ENCODE measurements around the gene AOAH.

The AOAH gene

DNA sequence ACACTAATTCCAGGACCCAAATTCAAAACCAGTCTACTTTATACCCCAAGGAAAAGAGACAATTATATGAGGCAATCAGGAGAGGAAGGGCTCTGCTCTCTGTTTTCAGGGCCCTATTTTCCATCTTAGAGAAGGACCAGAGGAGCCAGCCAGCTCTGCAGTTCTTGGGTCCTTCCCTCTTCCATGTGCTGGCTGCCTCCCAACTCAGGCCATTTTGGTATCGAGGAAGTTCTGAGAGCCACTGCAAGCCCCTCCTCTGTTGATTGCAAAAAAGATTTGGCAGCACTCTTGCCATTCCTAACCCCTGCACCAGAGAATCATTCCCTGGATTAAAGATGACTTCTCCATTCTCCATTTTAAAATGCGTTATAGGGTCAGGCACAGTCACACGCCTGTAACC, 151.2 kb downstream of the AOAH start:
- TF ChIP-seq, protein P1, sequence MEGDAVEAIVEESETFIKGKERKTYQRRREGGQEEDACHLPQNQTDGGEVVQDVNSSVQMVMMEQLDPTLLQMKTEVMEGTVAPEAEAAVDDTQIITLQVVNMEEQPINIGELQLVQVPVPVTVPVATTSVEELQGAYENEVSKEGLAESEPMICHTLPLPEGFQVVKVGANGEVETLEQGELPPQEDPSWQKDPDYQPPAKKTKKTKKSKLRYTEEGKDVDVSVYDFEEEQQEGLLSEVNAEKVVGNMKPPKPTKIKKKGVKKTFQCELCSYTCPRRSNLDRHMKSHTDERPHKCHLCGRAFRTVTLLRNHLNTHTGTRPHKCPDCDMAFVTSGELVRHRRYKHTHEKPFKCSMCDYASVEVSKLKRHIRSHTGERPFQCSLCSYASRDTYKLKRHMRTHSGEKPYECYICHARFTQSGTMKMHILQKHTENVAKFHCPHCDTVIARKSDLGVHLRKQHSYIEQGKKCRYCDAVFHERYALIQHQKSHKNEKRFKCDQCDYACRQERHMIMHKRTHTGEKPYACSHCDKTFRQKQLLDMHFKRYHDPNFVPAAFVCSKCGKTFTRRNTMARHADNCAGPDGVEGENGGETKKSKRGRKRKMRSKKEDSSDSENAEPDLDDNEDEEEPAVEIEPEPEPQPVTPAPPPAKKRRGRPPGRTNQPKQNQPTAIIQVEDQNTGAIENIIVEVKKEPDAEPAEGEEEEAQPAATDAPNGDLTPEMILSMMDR (conservative IDR thresholded peaks at IDR 0.05; ENCODE audit: low read length), result no peak
- H3K4me3 ChIP-seq (ENCODE audit: low read length), result no peak overlapping the region
- DNase-seq (ENCODE audit: low read depth), result no peak

DNA sequence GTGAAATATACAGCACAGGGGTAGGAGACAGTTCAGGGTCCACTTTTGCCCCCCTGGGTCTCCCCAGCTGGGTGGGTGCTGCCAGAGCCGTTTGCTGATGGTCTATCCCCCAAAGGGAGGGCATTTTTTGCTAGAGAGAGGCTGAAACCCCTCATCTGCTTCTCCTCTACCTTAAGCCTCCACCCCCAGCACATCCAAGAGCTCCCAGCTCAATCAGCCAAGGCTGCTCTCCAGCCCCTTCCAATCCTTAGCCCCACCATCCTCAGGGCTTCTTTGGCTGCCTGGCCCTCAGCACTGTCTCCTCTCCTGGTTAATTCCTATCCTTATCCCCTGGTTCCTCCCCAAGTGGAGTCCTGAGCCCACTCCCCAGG, 153.1 kb downstream of the AOAH start:
- TF ChIP-seq, protein P1 (conservative IDR thresholded peaks at IDR 0.05; ENCODE audit: low read length), result no peak
- no peak for DNase-seq (ENCODE audit: low read depth)
- no peak overlapping the region for H3K4me3 ChIP-seq (ENCODE audit: low read length)

DNA sequence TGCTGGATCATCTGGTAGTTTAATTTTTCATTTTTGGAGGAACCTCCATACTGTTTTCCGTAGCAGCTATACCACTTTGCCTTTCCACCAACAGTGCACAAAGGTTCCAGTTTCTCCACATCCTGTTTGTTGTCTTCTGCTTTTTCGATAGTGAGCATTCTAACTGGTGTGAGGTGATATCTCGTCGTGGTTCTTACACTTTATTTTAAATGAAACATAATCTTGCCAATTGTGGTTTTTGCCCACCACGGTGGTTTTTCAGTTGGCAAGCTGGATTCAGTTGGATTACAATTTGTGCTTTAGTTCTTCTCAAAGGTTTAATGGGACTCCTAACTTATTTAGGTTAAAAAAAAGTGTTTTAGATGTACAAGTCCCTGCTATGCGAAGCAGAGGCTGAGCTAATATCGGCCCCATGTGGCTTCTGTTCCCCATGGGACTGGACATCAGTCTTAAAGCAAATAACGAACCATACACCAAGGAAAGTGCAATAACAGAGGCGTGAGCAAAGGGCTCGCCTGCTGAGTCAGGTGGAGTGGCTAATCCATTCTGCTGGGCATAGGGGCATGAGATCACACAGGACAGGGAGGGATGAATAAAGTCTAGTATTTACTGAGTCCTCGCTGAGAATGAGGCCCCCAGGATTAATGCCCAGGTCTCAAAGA, 153.6 kb downstream of the AOAH start:
- no peak for DNase-seq (ENCODE audit: low read depth)
- H3K4me3 ChIP-seq (ENCODE audit: low read length), result no peak overlapping the region
- TF ChIP-seq, protein P1 (conservative IDR thresholded peaks at IDR 0.05; ENCODE audit: low read length), result no peak

DNA sequence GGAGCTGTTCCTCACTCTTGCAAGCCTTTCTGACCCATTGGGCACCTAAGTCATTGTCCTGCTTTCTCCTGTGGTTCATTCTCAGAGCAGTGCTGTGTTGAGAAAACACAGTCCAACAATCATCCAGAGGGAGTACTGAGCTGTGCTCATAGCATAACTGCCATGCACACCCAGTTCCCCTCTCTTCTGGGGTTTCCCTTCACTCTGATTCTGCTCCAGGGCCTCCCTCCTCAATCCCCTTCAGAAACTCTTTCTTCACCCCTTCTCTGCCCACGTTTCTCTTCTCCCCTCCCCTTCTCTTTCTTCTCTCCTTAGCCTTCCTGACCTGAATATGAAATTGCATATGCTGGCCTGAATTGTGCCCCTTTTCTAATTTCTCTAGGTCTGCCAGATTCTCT, 155.8 kb downstream of the AOAH start:
- TF ChIP-seq, protein P1 (conservative IDR thresholded peaks at IDR 0.05; ENCODE audit: low read length), result no peak
- H3K4me3 ChIP-seq (ENCODE audit: low read length), result no peak overlapping the region
- DNase-seq (ENCODE audit: low read depth), result no peak

DNA sequence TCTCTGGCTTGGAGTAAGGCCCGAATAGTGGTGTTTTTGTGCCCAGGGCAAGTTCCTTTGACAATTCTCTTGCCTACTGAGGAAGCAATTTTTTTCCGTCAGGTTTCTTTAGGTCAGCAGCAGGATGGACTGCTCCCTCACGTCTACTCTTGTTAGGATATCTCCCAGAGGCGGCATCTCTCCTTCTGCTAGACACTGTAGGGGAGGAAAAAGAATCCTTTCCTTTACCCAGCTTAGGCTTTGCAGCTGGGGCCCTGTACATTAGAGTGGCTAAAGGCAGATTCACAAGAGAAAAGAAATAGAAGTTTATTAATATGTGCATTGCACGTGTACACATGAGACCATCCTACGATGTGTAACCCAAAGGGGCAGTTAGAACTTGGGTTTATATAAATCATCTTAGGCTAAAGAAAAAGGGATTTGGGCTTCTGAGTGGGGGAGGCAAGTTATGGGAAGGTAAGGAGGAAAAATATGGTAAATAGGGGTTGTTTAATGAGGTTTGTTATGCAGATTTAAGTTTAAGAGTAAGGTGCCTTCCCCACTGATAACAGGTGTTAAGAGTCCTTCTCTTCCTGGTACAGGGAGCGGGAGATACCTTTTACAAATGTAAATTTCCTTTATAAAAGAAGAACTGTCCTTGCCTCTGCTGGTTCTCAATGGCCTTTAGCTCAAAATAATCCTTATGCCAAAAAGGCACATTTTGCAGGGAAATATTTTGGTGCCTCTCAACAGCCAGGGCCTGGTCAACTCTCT, 156.4 kb downstream of the AOAH start:
- H3K4me3 ChIP-seq (ENCODE audit: low read length), result no peak overlapping the region
- DNase-seq (ENCODE audit: low read depth), result no peak
- TF ChIP-seq, protein P1 (conservative IDR thresholded peaks at IDR 0.05; ENCODE audit: low read length), result no peak

DNA sequence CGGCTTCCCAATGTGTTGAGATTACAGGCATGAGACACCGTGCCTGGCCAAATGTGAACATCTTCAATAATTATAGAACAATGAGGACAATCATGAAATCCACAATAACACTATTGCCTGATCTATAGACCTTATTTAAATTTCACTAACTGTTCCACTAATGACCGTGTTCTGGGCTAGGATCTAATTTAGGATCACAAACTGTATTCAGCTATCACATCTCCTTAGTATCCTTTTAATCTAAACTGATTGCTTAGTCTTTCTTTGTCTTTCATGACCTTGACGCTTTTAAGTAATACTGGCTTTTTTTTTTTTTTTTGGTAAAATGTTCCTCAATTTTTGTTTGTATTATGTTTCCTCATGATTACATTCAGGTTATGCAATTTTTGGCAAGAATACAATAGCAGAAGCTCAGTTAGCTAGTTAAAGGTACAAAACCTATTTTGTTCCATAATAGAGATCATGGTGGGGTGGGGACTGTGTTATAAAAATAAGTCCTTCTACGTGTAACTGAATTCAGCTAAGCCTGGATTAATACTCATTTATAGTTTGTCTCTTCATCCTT, 158.4 kb downstream of the AOAH start:
- TF ChIP-seq, protein P1 (conservative IDR thresholded peaks at IDR 0.05; ENCODE audit: low read length), result no peak
- DNase-seq (ENCODE audit: low read depth), result no peak
- no peak overlapping the region for H3K4me3 ChIP-seq (ENCODE audit: low read length)

DNA sequence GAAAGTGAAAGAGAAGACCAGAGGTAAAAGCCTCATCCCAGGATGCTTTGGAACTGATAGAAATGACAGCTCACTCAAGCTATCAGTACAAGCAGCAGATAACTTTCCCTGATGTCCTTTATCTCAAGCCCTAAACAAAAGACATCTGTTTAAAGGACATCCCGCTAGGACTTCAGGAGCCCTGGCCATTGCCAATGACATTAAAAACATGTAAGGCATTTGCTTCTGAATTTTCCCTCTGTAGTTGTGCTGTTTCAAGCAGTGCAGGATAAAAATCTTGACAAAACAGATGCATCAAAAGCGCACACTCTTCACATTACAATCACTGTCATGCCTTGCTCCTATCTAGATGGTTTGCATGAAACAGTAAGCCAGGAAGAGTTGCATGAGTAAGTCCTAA, 159.8 kb downstream of the AOAH start:
- TF ChIP-seq, protein P1 (conservative IDR thresholded peaks at IDR 0.05; ENCODE audit: low read length), result no peak
- DNase-seq (ENCODE audit: low read depth), result no peak
- H3K4me3 ChIP-seq (ENCODE audit: low read length), result no peak overlapping the region

All from AG10803 (cell line).